ENCODE measurements around the gene MAGEF1. TPM values are rescaled to one million over a fixed set of nuclear protein-coding genes. Genes with fewer than 3 reads are reported as not detected.

Gene MAGEF1
- total and polyA plus RNA-seq, 11 donors = 24.7 to 36.4 (median 31.8) TPM

- DNase-seq (no peak), ATAC-seq (no peak)
- Histone ChIP-seq H3K36me3 (no peaks in the 10 kb centered on the region), H3K4me3 (no peak overlapping the region), H3K9me3 (no peaks in the 10 kb centered on the region), H3K27me3 (no peaks in the 10 kb centered on the region), H3K27ac (no peak overlapping the region), H3K4me1 (peaks cover 0 to 20% (median 9%) of the 10 kb centered on the region in 12 donors)
- intact Hi-C loops (cut with DNase I) = no loop called here
- 75 to 89% (median 82%) methylated on average over 6 to 8 of the region's 8 CpGs for WGBS, 4 donors
- no peak for TF ChIP-seq CTCF (IDR thresholded peaks at IDR 0.05)
Measured at GRCh38 chr3:184755315-184755731, 43.5 kb upstream of the MAGEF1 start.

- H3K4me1 ChIP-seq = peaks cover 0 to 18% (median 10%) of the 10 kb centered on the region in 12 donors
- WGBS, 4 donors = 67 to 84% (median 79%) methylated on average over 5 of the region's 5 CpGs
- DNase-seq = no peak
- H3K4me3 ChIP-seq = no peak overlapping the region
- no peak overlapping the region for H3K27ac ChIP-seq
- intact Hi-C loops (cut with DNase I) = no loop called here
- no peaks in the 10 kb centered on the region for H3K36me3 ChIP-seq
- no peak for TF ChIP-seq CTCF (IDR thresholded peaks at IDR 0.05)
- no peak for TF ChIP-seq POLR2A (IDR thresholded peaks at IDR 0.05)
- peaks cover 0 to 13% (median 0%) of the 10 kb centered on the region in 9 donors for H3K27me3 ChIP-seq
- no peak for ATAC-seq
- H3K9me3 ChIP-seq = no peaks in the 10 kb centered on the region
Measured at GRCh38 chr3:184752361-184752760, 40.5 kb upstream of the MAGEF1 start.

GRCh38 chr3:184751204-184752040, 39.6 kb upstream of the MAGEF1 start:
- H3K36me3 ChIP-seq = no peaks in the 10 kb centered on the region
- no peak for ATAC-seq
- no peak overlapping the region for H3K27ac ChIP-seq
- TF ChIP-seq CTCF (IDR thresholded peaks at IDR 0.05) (no peak), POLR2A (IDR thresholded peaks at IDR 0.05) (no peak)
- no peaks in the 10 kb centered on the region for H3K9me3 ChIP-seq
- WGBS, 4 donors = 74 to 78% (median 76%) methylated on average over 10 of the region's 10 CpGs
- intact Hi-C loops (cut with DNase I) = no loop called here
- no peak for DNase-seq
- H3K4me1 ChIP-seq = peaks cover 0 to 10% (median 1%) of the 10 kb centered on the region in 12 donors
- peaks cover 0 to 16% (median 0%) of the 10 kb centered on the region in 9 donors for H3K27me3 ChIP-seq
- no peak overlapping the region for H3K4me3 ChIP-seq

GRCh38 chr3:184750349-184751083, 38.7 kb upstream of the MAGEF1 start:
- H3K27me3 ChIP-seq = peaks cover 0 to 16% (median 0%) of the 10 kb centered on the region in 9 donors
- no peak for TF ChIP-seq CTCF (IDR thresholded peaks at IDR 0.05)
- H3K27ac ChIP-seq = no peak overlapping the region
- no peaks in the 10 kb centered on the region for H3K9me3 ChIP-seq
- H3K4me3 ChIP-seq = no peak overlapping the region
- ATAC-seq (peak in 1 of 4 donors; percentile 49), DNase-seq (no peak)
- no peaks in the 10 kb centered on the region for H3K36me3 ChIP-seq
- intact Hi-C loops (cut with DNase I) = no loop called here
- peaks cover 0 to 5% (median 0%) of the 10 kb centered on the region in 12 donors for H3K4me1 ChIP-seq
- WGBS, 4 donors = 50 to 66% (median 59%) methylated on average over 18 of the region's 18 CpGs
